DOHH2 (cell line): ENCODE results near the gene NR0B1.

Experiments
- H3F3A ChIP-seq: fragments of 200-600 bp; sonication (generic), shearing (Covaris generic); 2 replicates; pipeline ENCODE4 v1.6.0; 2016; ENCODE audit warnings: antibody characterized with exemption, mild to moderate bottlenecking; ENCODE audit not compliant: control insufficient read depth, insufficient read depth
- H3K27ac ChIP-seq: fragments of 200-600 bp; sonication (generic); 2 replicates; pipeline ENCODE4 v1.5.1; 2014; ENCODE audit warnings: low read depth, mild to moderate bottlenecking, low read length, moderate library complexity
- H3K27me3 ChIP-seq: fragments of 200-600 bp; sonication (generic); 2 replicates; pipeline ENCODE4 v1.6.1; 2014; ENCODE audit warnings: mild to moderate bottlenecking, low read length, mixed read lengths; ENCODE audit not compliant: control insufficient read depth
- H3K36me3 ChIP-seq: fragments of 200-600 bp; sonication (generic); 2 replicates; pipeline ENCODE4 v1.6.1; 2014; ENCODE audit warnings: mild to moderate bottlenecking, low read length, moderate library complexity, mixed read lengths; ENCODE audit not compliant: control insufficient read depth
- H3K4me1 ChIP-seq: fragments of 200-600 bp; sonication (generic); 2 replicates; pipeline ENCODE4 v1.6.1; 2014; ENCODE audit warnings: mild to moderate bottlenecking, low read length, mixed read lengths; ENCODE audit not compliant: control insufficient read depth
- H3K4me2 ChIP-seq: fragments of 200-600 bp; sonication (generic); 2 replicates; pipeline ENCODE4 v1.6.0; 2014; ENCODE audit warnings: mild to moderate bottlenecking, low read length, moderate library complexity
- H3K4me3 ChIP-seq: fragments of 200-600 bp; sonication (generic); 2 replicates; pipeline ENCODE4 v1.5.1; 2014; ENCODE audit warnings: mild to moderate bottlenecking, low read length, mixed read lengths
- H3K79me2 ChIP-seq: fragments of 200-600 bp; sonication (generic); 2 replicates; pipeline ENCODE4 v1.6.1; 2014; ENCODE audit warnings: mild to moderate bottlenecking, low read length, mixed read lengths; ENCODE audit not compliant: control insufficient read depth
- H3K9me2 ChIP-seq: fragments of 200-600 bp; sonication (generic); replicated peaks from 2 replicates; pipeline ENCODE4 v1.6.1; 2014; ENCODE audit warnings: mild to moderate bottlenecking, low read length, mixed read lengths; ENCODE audit not compliant: control insufficient read depth
- H3K9me3 ChIP-seq: fragments of 200-600 bp; sonication (generic); 2 replicates; pipeline ENCODE4 v1.6.1; 2014; ENCODE audit warnings: antibody characterized with exemption, low read length, mixed read lengths; ENCODE audit not compliant: control insufficient read depth, insufficient read depth
- H4K20me1 ChIP-seq: fragments of 200-600 bp; sonication (generic); 2 replicates; pipeline ENCODE4 v1.6.0; 2014; ENCODE audit warnings: low read depth, mild to moderate bottlenecking, antibody characterized with exemption, low read length, moderate library complexity; ENCODE audit not compliant: control insufficient read depth, insufficient read depth
- CTCF ChIP-seq: fragments of 200-600 bp; sonication (generic); IDR thresholded peaks from one replicate; pipeline ENCODE4 v1.5.1; 2014; ENCODE audit warnings: antibody characterized with exemption, mild to moderate bottlenecking, low read depth, low read length; ENCODE audit not compliant: poor library complexity, severe bottlenecking
- EZH2phosphoT487 ChIP-seq: fragments of 200-600 bp; sonication (generic); IDR thresholded peaks from 2 replicates; pipeline ENCODE4 v1.6.1; 2017; ENCODE audit warnings: borderline replicate concordance, mild to moderate bottlenecking, antibody characterized with exemption, low read length, moderate library complexity, mixed read lengths

The NR0B1 gene

GRCh38 chrX:30327762-30328161 lies 18.6 kb upstream of the NR0B1 start:
- H3K4me1 ChIP-seq: no peaks in the 10 kb centered on the region
- no peaks in the 10 kb centered on the region for H4K20me1 ChIP-seq
- no peaks in the 10 kb centered on the region for H3F3A ChIP-seq
- TF ChIP-seq CTCF (no peak), EZH2phosphoT487 (no peak)
- no peaks in the 10 kb centered on the region for H3K36me3 ChIP-seq
- H3K4me2 ChIP-seq: no peak overlapping the region
- no peaks in the 10 kb centered on the region for H3K9me2 ChIP-seq
- no peak overlapping the region for H3K4me3 ChIP-seq
- H3K27me3 ChIP-seq: no peaks in the 10 kb centered on the region
- H3K9me3 ChIP-seq: no peaks in the 10 kb centered on the region
- H3K27ac ChIP-seq: no peak overlapping the region
- H3K79me2 ChIP-seq: no peaks in the 10 kb centered on the region

- H3K4me2 ChIP-seq: no peak overlapping the region
- H3K9me2 ChIP-seq: no peaks in the 10 kb centered on the region
Measured at GRCh38 chrX:30317308-30317707, 8.1 kb upstream of the NR0B1 start.

GRCh38 chrX:30313322-30313721 lies 4.1 kb upstream of the NR0B1 start:
- Histone ChIP-seq H3K79me2 (no peaks in the 10 kb centered on the region), H4K20me1 (no peaks in the 10 kb centered on the region), H3K4me2 (no peak overlapping the region), H3K4me1 (no peaks in the 10 kb centered on the region), H3K9me2 (no peaks in the 10 kb centered on the region), H3K4me3 (no peak overlapping the region), H3K27ac (no peak overlapping the region), H3F3A (no peaks in the 10 kb centered on the region), H3K36me3 (no peaks in the 10 kb centered on the region), H3K9me3 (no peaks in the 10 kb centered on the region), H3K27me3 (no peaks in the 10 kb centered on the region)
- TF ChIP-seq EZH2phosphoT487 (no peak), CTCF (no peak)

More at GRCh38 chrX:30317308-30317707, 8.1 kb upstream of the NR0B1 start:
- H3K27me3 ChIP-seq: no peaks in the 10 kb centered on the region
- H3K4me1 ChIP-seq: no peaks in the 10 kb centered on the region
- no peaks in the 10 kb centered on the region for H3K9me3 ChIP-seq
- no peaks in the 10 kb centered on the region for H3K79me2 ChIP-seq
- no peak overlapping the region for H3K4me3 ChIP-seq
- no peak overlapping the region for H3K27ac ChIP-seq
- H4K20me1 ChIP-seq: no peaks in the 10 kb centered on the region
- TF ChIP-seq EZH2phosphoT487 (no peak), CTCF (no peak)
- no peaks in the 10 kb centered on the region for H3F3A ChIP-seq
- H3K36me3 ChIP-seq: no peaks in the 10 kb centered on the region

GRCh38 chrX:30312858-30313257 lies 3.7 kb upstream of the NR0B1 start:
- Histone ChIP-seq H3K9me3 (no peaks in the 10 kb centered on the region), H3K4me1 (no peaks in the 10 kb centered on the region), H3K9me2 (no peaks in the 10 kb centered on the region), H3K27me3 (no peaks in the 10 kb centered on the region), H3K4me3 (no peak overlapping the region), H4K20me1 (no peaks in the 10 kb centered on the region), H3K4me2 (no peak overlapping the region), H3K36me3 (no peaks in the 10 kb centered on the region), H3K79me2 (no peaks in the 10 kb centered on the region), H3F3A (no peaks in the 10 kb centered on the region), H3K27ac (no peak overlapping the region)
- TF ChIP-seq CTCF: no peak
